Stimulated activated CD8-positive, alpha-beta memory T cell treated with anti-CD3 and anti-CD28 coated beads, Interleukin-2, amount 100 ng/mL, for 48 hours (primary cell): ENCODE results near the gene GUCD1.
"Not testable (repeated sequence)": the region's sequence is repeated elsewhere in the genome, so short reads cannot be mapped to it uniquely, and the experiment has no call there.

Experiments
- DNase-seq, 2 donors: peaks; one replicate each; pipeline ENCODE4 v3.0.0-alpha.2; 2020; ENCODE audit warnings: low read depth in 2 of 2

Gene GUCD1

GRCh38 chr22:24554313-24555164 is at the start of gene GUCD1:
GUCD1 (minus strand) TSS chr22:24555138; CDS start chr22:24554991, 147 bp downstream.
- peak in 1 of 2 donors; percentile 5 for DNase-seq

- not testable (repeated sequence) for DNase-seq
Observed at GRCh38 chr22:24603770-24604629, 49.1 kb upstream of the GUCD1 start.

- DNase-seq, result not testable (repeated sequence)
Observed at GRCh38 chr22:24602847-24603769, 48.2 kb upstream of the GUCD1 start, which contains the start of gene GGT1. GGT1 (plus strand) TSS chr22:24603193; CDS start chr22:24611082, 7,889 bp downstream.

- DNase-seq, result not testable (repeated sequence)
Observed at GRCh38 chr22:24602105-24602749, 47.3 kb upstream of the GUCD1 start.

GRCh38 chr22:24601217-24602104 is 46.5 kb upstream of the GUCD1 start:
- DNase-seq, result no peak

GRCh38 chr22:24599958-24600715 is 45.2 kb upstream of the GUCD1 start:
- not testable (repeated sequence) for DNase-seq

GRCh38 chr22:24599514-24599913 is 44.6 kb upstream of the GUCD1 start:
- DNase-seq, result no peak

GRCh38 chr22:24597076-24597475 is 42.1 kb upstream of the GUCD1 start:
- not testable (repeated sequence) for DNase-seq

- no peak for DNase-seq
Observed at GRCh38 chr22:24595863-24596262, 40.9 kb upstream of the GUCD1 start.

- DNase-seq, result no peak
Observed at GRCh38 chr22:24595228-24595627, 40.3 kb upstream of the GUCD1 start.

GRCh38 chr22:24594569-24595120 is 39.7 kb upstream of the GUCD1 start:
- no peak for DNase-seq

- no peak for DNase-seq
Observed at GRCh38 chr22:24593836-24594568, 39.1 kb upstream of the GUCD1 start.

GRCh38 chr22:24593559-24593835 is 38.6 kb upstream of the GUCD1 start:
- not testable (repeated sequence) for DNase-seq

- DNase-seq, result peak; percentile 44 to 51
Observed at GRCh38 chr22:24592851-24593558, 38.1 kb upstream of the GUCD1 start, which contains the start of gene LRRC75B. LRRC75B (minus strand) TSS chr22:24593073; CDS start chr22:24593039, 34 bp downstream.

GRCh38 chr22:24592058-24592850 is 37.3 kb upstream of the GUCD1 start:
- DNase-seq, result no peak

GRCh38 chr22:24591286-24591830 is 36.4 kb upstream of the GUCD1 start:
- no peak for DNase-seq
